Activated CD4-positive, alpha-beta T cell treated with anti-CD3 and anti-CD28 coated beads, Interleukin-2, amount 10 ng/mL, durations not matched to agents 7 days and 5 days (primary cell): ENCODE data around the gene FN3KRP. TPM values are rescaled to one million over a fixed set of nuclear protein-coding genes. Genes with fewer than 3 reads are reported as not detected.
"Not testable (repeated sequence)": the region's sequence is repeated elsewhere in the genome, so short reads cannot be mapped to it uniquely, and the experiment has no call there.

Experiments
- CTCF ChIA-PET: fragments of 350-600 bp; sonication (Branson Sonifier 250); formaldehyde crosslinking; loops from one replicate; lab custom pipeline; 2021; ENCODE audit warnings: antibody characterized with exemption; lab: Charles Lee
- POLR2A ChIA-PET: fragments of 350-600 bp; sonication (Branson Sonifier 250); formaldehyde crosslinking; loops from one replicate; lab custom pipeline; 2021; ENCODE audit warnings: antibody characterized with exemption; lab: Charles Lee
- DNase-seq: peaks from one replicate; pipeline ENCODE4 v3.0.0-alpha.2; 2020
- H3K27ac Mint-ChIP-seq: one replicate; pipeline ENCODE4 v1.8.0; 2021; ENCODE audit warnings: mild to moderate bottlenecking, moderate library complexity, mixed read lengths
- H3K27me3 Mint-ChIP-seq: one replicate; pipeline ENCODE4 v1.8.0; 2021; ENCODE audit warnings: mixed read lengths
- H3K36me3 Mint-ChIP-seq: one replicate; pipeline ENCODE4 v1.8.0; 2021; ENCODE audit warnings: low read depth, mixed read lengths
- H3K4me1 Mint-ChIP-seq: one replicate; pipeline ENCODE4 v1.8.0; 2021; ENCODE audit warnings: mixed read lengths
- H3K4me3 Mint-ChIP-seq: one replicate; pipeline ENCODE4 v1.8.0; 2021; ENCODE audit warnings: mild to moderate bottlenecking, moderate library complexity, mixed read lengths
- H3K9me3 Mint-ChIP-seq: one replicate; pipeline ENCODE4 v1.8.0; 2021; ENCODE audit warnings: mixed read lengths
- total RNA-seq, 2 experiments: library from RNA; stranded (reverse); gene quantifications; one replicate each; pipeline ENCODE4 v1.2.3, GENCODE V29; 2021

FN3KRP gene
- total RNA-seq, 2 experiments from 2014 or later: 37.8 to 40.9 TPM

GRCh38 chr17:82723169-82723807 lies 6.8 kb downstream of the FN3KRP start:
- Mint-ChIP-seq H3K4me1 (peaks cover 5% of the 10 kb centered on the region), H3K9me3 (no peaks in the 10 kb centered on the region), H3K27me3 (no peaks in the 10 kb centered on the region), H3K4me3 (no peak overlapping the region), H3K36me3 (peaks cover 26% of the 10 kb centered on the region), H3K27ac (no peak overlapping the region)
- CTCF ChIA-PET: interaction anchor here (0.7 to 1.5 kb wide), 3 partner anchors 12 to 19 kb away, joined by 3 to 4 read pairs (median 4); no protein-coding TSS in a partner anchor
- POLR2A ChIA-PET: no interaction called here
- DNase-seq: no peak

DNA sequence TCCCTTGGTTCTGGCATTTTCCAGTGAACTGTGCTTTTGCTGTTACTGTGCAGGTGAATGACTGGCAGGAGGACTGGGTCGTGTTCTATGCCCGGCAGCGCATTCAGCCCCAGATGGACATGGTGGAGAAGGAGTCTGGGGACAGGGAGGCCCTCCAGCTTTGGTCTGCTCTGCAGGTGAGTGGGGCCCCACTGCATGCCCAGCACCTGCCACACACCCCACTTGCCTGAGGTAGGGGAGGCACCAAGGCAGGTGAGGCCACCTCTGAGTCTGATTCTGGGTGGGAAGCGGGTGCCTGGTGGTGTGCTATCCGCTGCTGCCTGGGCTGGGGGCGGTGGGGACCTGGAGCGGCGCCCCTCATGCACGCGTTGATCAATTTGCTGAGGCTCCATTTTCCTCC lies 9.9 kb downstream of the FN3KRP start:
- DNase-seq: no peak
- Mint-ChIP-seq H3K27me3 (no peaks in the 10 kb centered on the region), H3K36me3 (peaks cover 25% of the 10 kb centered on the region), H3K27ac (no peak overlapping the region), H3K4me3 (no peak overlapping the region), H3K9me3 (no peaks in the 10 kb centered on the region), H3K4me1 (no peaks in the 10 kb centered on the region)
- CTCF ChIA-PET: interaction anchor here (0.9 to 1.0 kb wide), 2 partner anchors 14 to 16 kb away, joined by 3 read pairs; no protein-coding TSS in a partner anchor
- POLR2A ChIA-PET: no interaction called here

DNA sequence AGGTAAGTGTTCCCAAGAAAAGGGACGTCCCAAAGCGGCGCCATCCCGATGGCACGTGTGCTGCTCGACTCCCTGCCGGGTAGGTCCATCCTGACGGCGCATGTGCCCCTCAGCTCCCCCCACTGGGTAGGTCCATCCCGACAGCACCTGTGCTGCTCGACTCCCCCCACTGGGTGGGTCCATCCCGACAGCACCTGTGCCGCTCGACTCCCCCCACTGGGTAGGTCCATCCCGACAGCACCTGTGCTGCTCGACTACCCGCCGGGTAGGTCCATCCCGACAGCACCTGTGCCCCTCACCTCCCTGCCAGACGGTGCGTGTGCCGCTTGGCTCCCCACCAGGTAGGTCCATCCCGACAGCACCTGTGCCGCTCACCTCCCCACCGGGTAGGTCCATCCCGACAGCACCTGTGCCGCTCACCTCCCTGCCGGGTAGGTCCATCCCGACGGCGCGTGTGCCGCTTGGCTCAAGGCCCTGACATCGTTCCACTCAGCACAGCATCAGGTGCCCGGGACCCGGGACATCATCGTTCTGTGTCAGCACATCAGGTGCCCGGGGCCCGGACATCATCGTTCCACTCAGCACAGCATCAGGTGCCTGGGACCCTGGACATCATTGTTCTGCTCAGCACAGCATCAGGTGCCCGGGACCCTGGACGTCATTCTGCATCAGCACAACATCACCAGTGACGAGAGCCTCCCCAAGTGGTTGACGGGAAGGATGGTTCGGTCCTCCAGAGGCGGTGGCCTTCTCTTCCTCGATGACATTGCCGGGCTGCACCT lies 13.2 kb downstream of the FN3KRP start:
- H3K36me3 Mint-ChIP-seq: peaks cover 33% of the 10 kb centered on the region
- H3K4me3 Mint-ChIP-seq: no peak overlapping the region
- peaks cover 8% of the 10 kb centered on the region for H3K9me3 Mint-ChIP-seq
- H3K27ac Mint-ChIP-seq: no peak overlapping the region
- ChIA-PET CTCF (no interaction called here), POLR2A (no interaction called here)
- no peak for DNase-seq
- H3K4me1 Mint-ChIP-seq: no peaks in the 10 kb centered on the region
- no peaks in the 10 kb centered on the region for H3K27me3 Mint-ChIP-seq

GRCh38 chr17:82732118-82732743 lies 15.7 kb downstream of the FN3KRP start:
- H3K36me3 Mint-ChIP-seq: peaks cover 30% of the 10 kb centered on the region
- no peaks in the 10 kb centered on the region for H3K27me3 Mint-ChIP-seq
- ChIA-PET POLR2A (no interaction called here), CTCF (interaction anchor here (1.1 kb wide), 1 partner anchor 64 kb away, joined by 3 read pairs; no protein-coding TSS in a partner anchor)
- peaks cover 8% of the 10 kb centered on the region for H3K9me3 Mint-ChIP-seq
- H3K4me1 Mint-ChIP-seq: no peaks in the 10 kb centered on the region
- H3K4me3 Mint-ChIP-seq: no peak overlapping the region
- H3K27ac Mint-ChIP-seq: no peak overlapping the region
- no peak for DNase-seq

DNA sequence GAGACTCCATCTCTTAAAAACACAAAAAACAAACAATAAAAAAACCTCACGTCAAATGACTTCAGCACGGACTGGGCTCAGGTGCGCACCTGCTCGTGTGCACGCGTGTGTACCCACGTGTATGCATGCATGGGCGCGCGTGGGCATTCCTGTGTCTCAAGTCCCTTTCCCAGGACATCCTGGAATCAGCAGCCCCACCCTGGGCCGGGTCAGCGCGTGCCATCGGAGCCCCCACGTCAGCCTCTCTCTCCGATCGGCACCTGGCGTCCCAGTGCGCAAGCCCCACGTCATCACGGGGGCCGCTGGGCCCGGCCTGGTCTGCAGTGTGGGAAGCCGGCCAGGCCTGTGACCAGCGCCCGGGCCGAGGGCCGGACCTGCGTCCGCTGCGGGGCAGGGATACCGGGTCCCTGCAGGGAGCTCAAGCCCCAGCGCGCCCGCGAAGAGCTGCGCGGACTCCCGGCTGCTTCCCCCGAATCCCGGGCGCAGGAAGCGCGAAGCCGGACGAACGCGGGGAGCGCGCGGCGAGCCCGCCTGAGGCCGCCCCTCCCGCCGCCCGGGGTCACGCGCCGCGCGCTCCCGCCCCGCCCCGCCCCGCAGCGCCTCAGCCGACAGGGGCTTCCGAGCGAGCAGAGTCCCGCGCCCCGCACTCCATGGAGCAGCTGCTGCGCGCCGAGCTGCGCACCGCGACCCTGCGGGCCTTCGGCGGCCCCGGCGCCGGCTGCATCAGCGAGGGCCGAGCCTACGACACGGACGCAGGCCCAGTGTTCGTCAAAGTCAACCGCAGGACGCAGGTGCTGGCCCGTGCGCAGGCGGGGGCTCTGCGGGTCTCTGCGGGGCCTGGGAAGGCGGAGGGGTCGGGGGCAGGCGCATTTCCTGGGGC lies 18.7 kb downstream of the FN3KRP start, which contains the start of gene FN3K:
Gene FN3K, plus strand, starts transcription at position 629 of the 880 bp plus-strand sequence. Its CDS starts 22 bp downstream, at position 651.
- Mint-ChIP-seq H3K9me3 (peaks cover 10% of the 10 kb centered on the region), H3K4me3 (peak within 1 kb of the TSS; percentile 63), H3K4me1 (no peaks in the 10 kb centered on the region), H3K36me3 (peaks cover 33% of the 10 kb centered on the region), H3K27ac (no peak within 1 kb of the TSS), H3K27me3 (no peaks in the 10 kb centered on the region)
- DNase-seq: no peak
- ChIA-PET CTCF (no interaction called here), POLR2A (no interaction called here)

- Mint-ChIP-seq H3K27ac (no peak overlapping the region), H3K27me3 (no peaks in the 10 kb centered on the region), H3K4me1 (no peaks in the 10 kb centered on the region), H3K9me3 (peaks cover 18% of the 10 kb centered on the region), H3K4me3 (no peak overlapping the region), H3K36me3 (peaks cover 39% of the 10 kb centered on the region)
- ChIA-PET POLR2A (no interaction called here), CTCF (no interaction called here)
- no peak for DNase-seq
Measured at GRCh38 chr17:82736511-82737185, 20.1 kb downstream of the FN3KRP start.

- Mint-ChIP-seq H3K4me1 (no peaks in the 10 kb centered on the region), H3K27ac (no peak overlapping the region), H3K4me3 (no peak overlapping the region)
Measured at GRCh38 chr17:82737967-82738877, 21.7 kb downstream of the FN3KRP start.

GRCh38 chr17:82740906-82741759 lies 24.6 kb downstream of the FN3KRP start:
- Mint-ChIP-seq H3K9me3 (peaks cover 16% of the 10 kb centered on the region), H3K36me3 (peaks cover 23% of the 10 kb centered on the region), H3K27me3 (no peaks in the 10 kb centered on the region), H3K27ac (no peak overlapping the region), H3K4me3 (no peak overlapping the region), H3K4me1 (no peaks in the 10 kb centered on the region)
- ChIA-PET CTCF (interaction anchor here (0.9 kb wide), 1 partner anchor 29 kb away, joined by 3 read pairs; no protein-coding TSS in a partner anchor), POLR2A (no interaction called here)
- no peak for DNase-seq

More at GRCh38 chr17:82737967-82738877, 21.7 kb downstream of the FN3KRP start:
- Mint-ChIP-seq H3K9me3 (peaks cover 17% of the 10 kb centered on the region), H3K27me3 (no peaks in the 10 kb centered on the region), H3K36me3 (peaks cover 31% of the 10 kb centered on the region)
- CTCF ChIA-PET: interaction anchor here (1.0 kb wide), 1 partner anchor 82 kb away, joined by 3 read pairs; no protein-coding TSS in a partner anchor
- POLR2A ChIA-PET: no interaction called here
- DNase-seq: no peak

DNA sequence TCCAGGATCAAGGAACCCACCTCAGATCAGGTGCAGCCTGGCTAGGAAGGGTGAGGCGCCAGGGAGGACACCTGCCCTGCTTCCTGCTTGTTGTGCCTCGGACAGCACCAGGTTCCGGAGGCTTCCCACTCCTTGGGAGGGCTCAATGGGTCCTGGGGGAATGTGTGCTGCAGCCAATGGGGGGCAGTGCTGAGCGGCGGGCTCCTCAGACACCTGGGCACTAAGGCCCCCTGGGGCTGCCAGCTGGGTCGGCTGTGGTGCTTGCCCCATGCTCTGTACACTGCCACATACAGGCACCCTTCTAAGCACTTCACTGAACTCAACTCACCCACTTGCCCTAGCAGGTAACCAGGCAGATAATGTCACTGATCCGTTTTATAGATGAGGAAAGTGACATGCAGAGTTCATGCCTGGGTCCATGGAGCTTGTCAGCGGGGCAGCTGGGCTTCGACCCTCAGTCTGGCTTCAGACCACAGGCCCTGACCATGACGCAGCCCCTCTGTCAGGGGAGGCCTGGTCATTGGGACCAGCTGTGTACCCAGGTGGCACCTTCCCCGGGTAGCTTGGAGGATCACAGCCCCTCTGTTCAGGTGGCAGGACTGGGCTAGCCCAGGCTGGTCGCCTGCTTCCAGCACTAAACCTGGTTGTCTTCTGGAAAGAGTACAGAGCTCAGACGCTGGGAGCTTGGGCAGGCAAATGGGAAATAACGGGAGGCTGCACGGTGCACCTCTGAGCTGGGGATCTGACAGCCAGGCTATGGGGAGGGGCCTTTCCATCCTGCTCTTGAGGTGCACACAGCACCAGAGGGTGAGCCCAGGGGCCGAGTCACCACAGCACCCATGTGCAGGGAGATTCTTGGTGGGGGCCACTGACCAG lies 27.1 kb downstream of the FN3KRP start:
- no peak overlapping the region for H3K4me3 Mint-ChIP-seq
- H3K36me3 Mint-ChIP-seq: peaks cover 23% of the 10 kb centered on the region
- H3K9me3 Mint-ChIP-seq: peaks cover 19% of the 10 kb centered on the region
- ChIA-PET POLR2A (no interaction called here), CTCF (interaction anchor here (0.5 to 1.1 kb wide), 2 partner anchors 21 to 333 kb away, joined by 4 to 5 read pairs; no protein-coding TSS in a partner anchor)
- no peak for DNase-seq
- H3K27ac Mint-ChIP-seq: no peak overlapping the region
- H3K4me1 Mint-ChIP-seq: no peaks in the 10 kb centered on the region
- H3K27me3 Mint-ChIP-seq: no peaks in the 10 kb centered on the region

DNA sequence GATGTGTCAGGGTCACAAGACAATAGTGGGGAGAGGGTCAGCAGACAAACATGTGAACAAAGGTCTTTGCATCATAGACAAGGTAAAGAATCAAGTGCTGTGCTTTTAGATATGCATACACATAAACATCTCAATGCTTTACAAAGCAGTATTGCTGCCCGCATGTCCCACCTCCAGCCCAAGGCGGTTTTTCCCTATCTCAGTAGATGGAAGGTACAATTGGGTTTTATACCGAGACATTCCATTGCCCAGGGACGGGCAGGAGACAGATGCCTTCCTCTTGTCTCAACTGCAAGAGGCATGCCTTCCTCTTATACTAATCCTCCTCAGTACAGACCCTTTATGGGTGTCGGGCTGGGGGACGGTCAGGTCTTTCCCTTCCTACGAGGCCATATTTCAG lies 28.2 kb downstream of the FN3KRP start:
- H3K4me1 Mint-ChIP-seq, H3K27me3 Mint-ChIP-seq, H3K27ac Mint-ChIP-seq, CTCF ChIA-PET, DNase-seq, POLR2A ChIA-PET, H3K4me3 Mint-ChIP-seq: not testable (repeated sequence)
- Mint-ChIP-seq H3K36me3 (peaks cover 21% of the 10 kb centered on the region), H3K9me3 (peaks cover 19% of the 10 kb centered on the region)
